ENCODE results near the gene SP8.
"Not testable (repeated sequence)": the region's sequence is repeated elsewhere in the genome, so short reads cannot be mapped to it uniquely, and the experiment has no call there.

The SP8 gene

DNA sequence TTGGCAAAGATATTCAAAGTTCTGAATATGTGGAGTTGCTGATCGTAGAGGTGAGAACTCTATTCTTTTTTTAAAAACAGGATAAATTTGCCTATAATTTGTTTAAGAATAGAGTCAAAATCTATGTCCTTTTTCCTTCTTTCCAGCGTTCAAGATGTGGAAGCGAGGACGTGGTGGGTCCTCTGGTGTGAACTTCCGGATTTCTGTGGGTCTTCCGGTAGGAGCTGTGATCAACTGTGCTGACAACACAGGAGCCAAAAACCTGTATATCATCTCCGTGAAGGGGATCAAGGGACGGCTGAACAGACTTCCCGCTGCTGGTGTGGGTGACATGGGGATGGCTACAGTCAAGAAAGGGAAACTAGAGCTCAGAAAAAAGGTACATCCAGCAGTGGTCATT, 40.5 kb upstream of the SP8 start:
- TF ChIP-seq, protein P1, sequence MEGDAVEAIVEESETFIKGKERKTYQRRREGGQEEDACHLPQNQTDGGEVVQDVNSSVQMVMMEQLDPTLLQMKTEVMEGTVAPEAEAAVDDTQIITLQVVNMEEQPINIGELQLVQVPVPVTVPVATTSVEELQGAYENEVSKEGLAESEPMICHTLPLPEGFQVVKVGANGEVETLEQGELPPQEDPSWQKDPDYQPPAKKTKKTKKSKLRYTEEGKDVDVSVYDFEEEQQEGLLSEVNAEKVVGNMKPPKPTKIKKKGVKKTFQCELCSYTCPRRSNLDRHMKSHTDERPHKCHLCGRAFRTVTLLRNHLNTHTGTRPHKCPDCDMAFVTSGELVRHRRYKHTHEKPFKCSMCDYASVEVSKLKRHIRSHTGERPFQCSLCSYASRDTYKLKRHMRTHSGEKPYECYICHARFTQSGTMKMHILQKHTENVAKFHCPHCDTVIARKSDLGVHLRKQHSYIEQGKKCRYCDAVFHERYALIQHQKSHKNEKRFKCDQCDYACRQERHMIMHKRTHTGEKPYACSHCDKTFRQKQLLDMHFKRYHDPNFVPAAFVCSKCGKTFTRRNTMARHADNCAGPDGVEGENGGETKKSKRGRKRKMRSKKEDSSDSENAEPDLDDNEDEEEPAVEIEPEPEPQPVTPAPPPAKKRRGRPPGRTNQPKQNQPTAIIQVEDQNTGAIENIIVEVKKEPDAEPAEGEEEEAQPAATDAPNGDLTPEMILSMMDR (IDR thresholded peaks at IDR 0.05; ENCODE audit: insufficient read depth, low read depth, low read length, missing control alignments), result no peak
- no peak overlapping the region for H3K4me3 ChIP-seq (ENCODE audit: low read length)
- no peak for DNase-seq (ENCODE audit: low read depth)

DNA sequence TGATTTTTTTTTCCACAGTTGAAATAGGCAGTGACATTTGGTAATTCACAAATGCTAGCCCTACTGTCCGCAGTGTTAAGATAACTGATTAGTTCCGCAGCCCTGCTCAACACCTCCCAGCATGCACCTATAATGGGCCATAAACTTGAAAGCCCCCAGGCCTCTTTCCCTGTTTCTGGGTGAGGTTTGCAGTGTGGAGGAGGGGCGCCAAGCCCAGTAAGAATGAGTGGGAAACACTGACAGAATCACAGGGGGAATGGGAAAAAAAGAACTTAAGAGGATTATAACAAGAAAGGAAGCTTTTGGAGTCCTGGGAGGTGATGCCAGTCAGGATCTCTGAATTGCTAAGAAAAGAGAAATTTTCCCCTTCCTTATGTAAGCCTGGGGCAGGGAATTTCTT, 39.6 kb upstream of the SP8 start:
- no peak overlapping the region for H3K4me3 ChIP-seq (ENCODE audit: low read length)
- TF ChIP-seq, protein P1 (IDR thresholded peaks at IDR 0.05; ENCODE audit: insufficient read depth, low read depth, low read length, missing control alignments), result no peak
- DNase-seq (ENCODE audit: low read depth), result no peak

DNA sequence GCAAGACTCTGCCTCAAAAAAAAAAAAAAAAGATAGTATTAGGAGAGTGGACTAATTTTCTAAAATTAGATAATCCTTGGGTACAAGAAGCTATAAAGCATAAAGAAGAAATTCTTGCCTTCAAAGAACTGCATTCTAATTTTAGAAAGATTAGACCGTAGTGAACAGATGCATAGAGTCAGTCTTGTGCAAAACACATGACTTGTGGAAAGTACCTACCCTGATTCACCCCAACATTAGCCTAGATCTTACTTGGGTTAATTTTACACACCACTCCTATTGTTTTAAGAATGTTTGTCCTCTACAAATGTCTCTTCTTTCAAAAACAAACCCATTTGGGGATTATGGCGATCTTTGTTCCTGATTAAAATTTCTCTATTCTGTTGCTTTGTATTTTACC, 38.9 kb upstream of the SP8 start:
- TF ChIP-seq, protein P1 (IDR thresholded peaks at IDR 0.05; ENCODE audit: insufficient read depth, low read depth, low read length, missing control alignments), result no peak
- no peak overlapping the region for H3K4me3 ChIP-seq (ENCODE audit: low read length)
- no peak for DNase-seq (ENCODE audit: low read depth)

DNA sequence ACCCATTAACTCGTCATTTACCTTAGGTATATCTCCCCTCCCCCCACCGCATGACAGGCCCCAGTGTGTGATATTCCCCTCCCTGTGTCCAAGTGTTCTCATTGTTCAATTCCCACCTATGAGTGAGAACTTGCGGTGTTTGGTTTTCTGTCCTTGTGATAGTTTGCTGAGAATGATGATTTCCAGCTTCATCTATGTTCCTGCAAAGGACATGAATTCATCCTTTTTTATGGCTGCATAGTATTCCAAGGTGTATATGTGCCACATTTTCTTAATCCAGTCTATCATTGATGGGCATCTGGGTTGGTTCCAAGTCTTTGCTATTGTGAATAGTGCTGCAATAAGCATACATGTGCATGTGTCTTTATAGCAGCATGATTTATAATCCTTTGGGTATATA, 34.7 kb upstream of the SP8 start:
- not testable (repeated sequence) for DNase-seq (ENCODE audit: low read depth); H3K4me3 ChIP-seq (ENCODE audit: low read length)

DNA sequence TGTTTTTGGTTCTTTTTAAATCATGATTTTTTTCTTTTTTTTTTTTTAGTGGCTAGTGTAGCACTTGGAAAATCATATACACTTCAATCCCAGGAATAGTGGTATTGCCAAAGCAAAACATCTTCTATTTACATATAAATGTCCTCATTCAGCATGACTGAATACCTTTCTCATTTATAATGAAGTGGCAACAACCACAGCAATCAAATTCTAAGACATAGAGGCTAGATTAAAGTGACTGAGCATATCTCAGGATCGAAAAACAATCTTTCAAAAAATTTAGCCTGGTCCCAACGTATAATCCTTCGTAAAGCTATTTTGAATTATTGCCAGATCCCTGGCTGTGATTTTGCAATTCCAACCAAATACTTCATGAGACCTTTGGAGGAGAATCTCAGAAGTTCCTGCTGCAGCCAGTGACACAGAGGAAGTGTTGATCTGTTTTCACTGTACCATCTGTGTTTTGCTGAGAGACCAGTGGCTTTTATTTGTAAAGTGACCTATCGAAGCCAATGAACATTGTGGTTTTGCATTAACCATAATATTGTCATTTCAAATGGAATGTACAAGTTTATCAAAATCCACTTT, 29.8 kb upstream of the SP8 start:
- no peak for DNase-seq (ENCODE audit: low read depth)
- H3K4me3 ChIP-seq (ENCODE audit: low read length), result no peak overlapping the region
- TF ChIP-seq, protein P1 (IDR thresholded peaks at IDR 0.05; ENCODE audit: insufficient read depth, low read depth, low read length, missing control alignments), result no peak

DNA sequence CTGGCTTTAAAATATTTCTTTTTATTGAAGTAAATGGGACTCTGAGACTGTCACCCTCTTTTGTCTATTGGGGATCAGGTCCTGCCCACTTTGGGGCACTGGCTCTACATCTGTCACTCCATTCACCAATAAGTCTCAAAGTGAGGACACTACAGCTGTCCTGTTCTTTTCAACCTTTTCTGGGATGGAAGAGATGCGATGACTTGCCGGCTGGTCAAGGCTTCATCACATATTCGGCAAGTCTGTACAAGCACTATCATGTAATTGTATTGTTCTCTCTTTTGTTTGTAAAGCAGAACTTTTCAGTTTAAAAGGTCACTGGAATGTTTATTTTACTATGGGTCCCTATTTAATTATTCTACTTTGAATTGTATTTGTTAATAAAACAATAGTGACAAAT, 17.7 kb upstream of the SP8 start:
- no peak overlapping the region for H3K4me3 ChIP-seq (ENCODE audit: low read length)
- TF ChIP-seq, protein P1 (IDR thresholded peaks at IDR 0.05; ENCODE audit: insufficient read depth, low read depth, low read length, missing control alignments), result no peak
- DNase-seq (ENCODE audit: low read depth), result peak; percentile 53

DNA sequence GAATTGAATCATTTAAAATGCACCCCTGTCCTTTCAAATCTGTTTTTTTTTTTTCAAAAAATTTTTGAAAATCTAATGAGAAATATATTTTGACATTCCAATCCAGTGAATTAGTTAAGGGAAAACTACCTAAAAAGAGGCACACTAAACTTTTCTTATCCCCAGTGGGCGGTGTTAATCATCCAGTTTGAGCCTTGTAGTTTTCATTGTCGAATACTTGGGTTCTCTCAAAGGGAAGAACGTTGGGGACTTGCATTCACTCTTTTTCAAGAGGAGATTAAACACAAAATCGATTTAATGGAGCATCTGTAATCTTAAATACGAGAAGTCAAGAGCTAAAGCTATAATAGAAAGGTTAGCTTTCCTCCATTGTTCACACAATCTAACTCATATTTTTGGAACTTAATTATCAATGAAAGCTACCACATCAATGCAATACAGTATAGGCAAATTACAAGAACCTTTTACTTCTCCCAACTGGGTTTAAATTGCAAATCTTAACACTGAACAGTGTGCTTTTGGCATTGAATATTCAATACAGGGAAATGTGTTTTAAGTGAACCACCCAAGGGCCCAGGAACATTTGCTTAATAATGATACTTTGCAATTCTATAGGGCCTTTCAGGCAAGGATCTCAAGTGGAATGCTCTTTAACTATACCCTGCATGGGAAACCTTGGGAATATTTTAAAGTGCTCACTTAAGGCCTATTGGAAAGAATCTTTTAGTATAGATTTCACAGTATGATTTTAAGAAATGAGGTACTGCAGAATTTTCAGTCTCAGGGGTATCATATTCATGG, 13.1 kb upstream of the SP8 start:
- H3K4me3 ChIP-seq (ENCODE audit: low read length), result no peak overlapping the region
- TF ChIP-seq, protein P1 (IDR thresholded peaks at IDR 0.05; ENCODE audit: insufficient read depth, low read depth, low read length, missing control alignments), result no peak
- DNase-seq (ENCODE audit: low read depth), result no peak

All from epithelial cell of esophagus (primary cell).